ENCODE measurements around the gene BIRC5. TPM values are rescaled to one million over a fixed set of nuclear protein-coding genes. Genes with fewer than 3 reads are reported as not detected.

Gene BIRC5
- total RNA-seq, 4 donors from 2014 or later, result 0.44 to 3.3 TPM; not detected in 2

DNA sequence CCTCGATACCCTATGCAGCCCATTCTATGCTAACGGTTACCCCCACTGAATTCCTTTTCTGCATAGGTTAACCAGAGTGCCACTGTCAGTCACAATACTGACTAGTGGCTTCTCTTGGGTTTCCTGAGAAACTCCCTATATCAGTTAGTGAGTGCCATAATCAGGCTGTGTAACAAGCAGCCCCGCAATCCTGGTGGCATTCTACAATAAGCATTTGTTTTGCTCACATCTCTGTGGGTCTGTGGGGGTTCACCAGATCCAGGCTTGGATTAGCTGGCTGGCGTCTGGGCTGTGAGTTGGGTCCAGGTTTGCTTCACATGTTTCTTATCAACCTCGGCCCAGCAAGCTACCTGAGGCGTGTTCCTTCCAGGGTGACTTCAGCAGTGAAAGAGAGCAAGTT lies 59.8 kb downstream of the BIRC5 start:
- no peaks in the 10 kb centered on the region for H3K9me3 ChIP-seq
- H3K4me3 ChIP-seq, result no peak overlapping the region
- H3K4me1 ChIP-seq, result peaks cover 3 to 13% of the 10 kb centered on the region in 2 donors
- H3K36me3 ChIP-seq, result no peaks in the 10 kb centered on the region
- intact Hi-C loops (cut with DNase I; ENCODE audit: low total_unique reads), result no loop called here
- no peak for TF ChIP-seq POLR2A (IDR thresholded peaks at IDR 0.05)
- TF ChIP-seq, protein P1, sequence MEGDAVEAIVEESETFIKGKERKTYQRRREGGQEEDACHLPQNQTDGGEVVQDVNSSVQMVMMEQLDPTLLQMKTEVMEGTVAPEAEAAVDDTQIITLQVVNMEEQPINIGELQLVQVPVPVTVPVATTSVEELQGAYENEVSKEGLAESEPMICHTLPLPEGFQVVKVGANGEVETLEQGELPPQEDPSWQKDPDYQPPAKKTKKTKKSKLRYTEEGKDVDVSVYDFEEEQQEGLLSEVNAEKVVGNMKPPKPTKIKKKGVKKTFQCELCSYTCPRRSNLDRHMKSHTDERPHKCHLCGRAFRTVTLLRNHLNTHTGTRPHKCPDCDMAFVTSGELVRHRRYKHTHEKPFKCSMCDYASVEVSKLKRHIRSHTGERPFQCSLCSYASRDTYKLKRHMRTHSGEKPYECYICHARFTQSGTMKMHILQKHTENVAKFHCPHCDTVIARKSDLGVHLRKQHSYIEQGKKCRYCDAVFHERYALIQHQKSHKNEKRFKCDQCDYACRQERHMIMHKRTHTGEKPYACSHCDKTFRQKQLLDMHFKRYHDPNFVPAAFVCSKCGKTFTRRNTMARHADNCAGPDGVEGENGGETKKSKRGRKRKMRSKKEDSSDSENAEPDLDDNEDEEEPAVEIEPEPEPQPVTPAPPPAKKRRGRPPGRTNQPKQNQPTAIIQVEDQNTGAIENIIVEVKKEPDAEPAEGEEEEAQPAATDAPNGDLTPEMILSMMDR (IDR thresholded peaks at IDR 0.05 in 4 of 5, conservative IDR thresholded peaks at IDR 0.05 in 1 of 5), result no peak
- in situ Hi-C loops (cut with MboI; ENCODE audit: low sequenced_read_pairs in 4 of 4), result no loop called here
- ATAC-seq, result no peak
- DNase-seq, result no peak
- H3K27ac ChIP-seq, result no peak overlapping the region
- peaks cover 7 to 18% (median 17%) of the 10 kb centered on the region in 3 donors for H3K27me3 ChIP-seq

Other genes starting within 250 kb of the BIRC5 start
- gene TMC6, start 85.5 kb upstream of the BIRC5 start, total RNA-seq, result 1 to 10 TPM in 3 of 4 donors, under 1 TPM in 1; 0.27 to 4.9 (median 2.6) TPM
- gene TMC8, start 83.5 kb upstream of the BIRC5 start, total RNA-seq, result 1 to 10 TPM in 1 of 4 donors, under 1 TPM in 2, not detected in 1; 0.18 to 1.6 (median 0.65) TPM
- gene C17orf99, start 67.9 kb upstream of the BIRC5 start, total RNA-seq, result not detected
- gene SYNGR2, start 45.7 kb upstream of the BIRC5 start, total RNA-seq, result 100 to 1,000 TPM; 104 to 218 (median 163) TPM
- gene TK1, start 27.2 kb upstream of the BIRC5 start, total RNA-seq, result 1 to 10 TPM in 1 of 4 donors, under 1 TPM in 3; 0.22 to 2.1 (median 0.60) TPM
- gene AFMID, start 26.9 kb upstream of the BIRC5 start, total RNA-seq, result 10 to 100 TPM; 11.7 to 14.3 (median 12.1) TPM
- not detected for gene TMEM235, start 17.4 kb downstream of the BIRC5 start, total RNA-seq
- gene SOCS3, start 145.8 kb downstream of the BIRC5 start, total RNA-seq, result 10 to 100 TPM in 3 of 4 donors, 1 to 10 TPM in 1; 4.5 to 44.2 (median 16.4) TPM
- 10 to 100 TPM; 16.6 to 30.0 (median 21.8) TPM for gene PGS1, start 164.4 kb downstream of the BIRC5 start, total RNA-seq

All from gastrocnemius medialis (tissue), 4 donors.